SK-N-SH treated with all-trans-retinoic acid at 6 μM for 48 hours (cell line): ENCODE results near the gene CDH16.
"Not testable (repeated sequence)": the region's sequence is repeated elsewhere in the genome, so short reads cannot be mapped to it uniquely, and the experiment has no call there.

Experiments used
- ATAC-seq: fragments of 200-7000 bp; cut with Tn5 transposase; 3 replicates; pipeline ENCODE4 v1.9.1; 2020; ENCODE audit warnings: mild to moderate bottlenecking, moderate library complexity
- BACH2 ChIP-seq: fragments of 250-450 bp; sonication (Bioruptor Pico); IDR thresholded peaks from 2 replicates; pipeline ENCODE4 v1.9.0; 2021; ENCODE audit warnings: mild to moderate bottlenecking, borderline replicate concordance
- CREB5 ChIP-seq: fragments of 250-450 bp; sonication (Bioruptor Pico); IDR thresholded peaks from 2 replicates; pipeline ENCODE4 v1.5.1; 2020; ENCODE audit warnings: low read depth, mild to moderate bottlenecking, moderate library complexity
- CSRNP3 ChIP-seq: fragments of 250-450 bp; sonication (Bioruptor Pico); IDR thresholded peaks from 2 replicates; pipeline ENCODE4 v1.5.1; 2021; ENCODE audit warnings: mild to moderate bottlenecking, moderate library complexity
- ISL1 ChIP-seq: fragments of 250-450 bp; sonication (Bioruptor Pico); IDR thresholded peaks from 2 replicates; pipeline ENCODE4 v2.1.2; 2022; ENCODE audit warnings: mild to moderate bottlenecking, moderate library complexity
- POU6F1 ChIP-seq: fragments of 250-450 bp; sonication (Bioruptor Pico); IDR thresholded peaks from 2 replicates; pipeline ENCODE4 v1.8.0; 2021; ENCODE audit warnings: low read depth, mild to moderate bottlenecking, moderate library complexity, borderline replicate concordance
- PPARA ChIP-seq: fragments of 250-450 bp; sonication (Bioruptor Pico); IDR thresholded peaks from 2 replicates; pipeline ENCODE4 v1.5.0; 2020; ENCODE audit warnings: mild to moderate bottlenecking, borderline replicate concordance
- RARB ChIP-seq: fragments of 250-450 bp; sonication (Bioruptor Pico); IDR thresholded peaks from 2 replicates; pipeline ENCODE4 v1.8.0; 2021; ENCODE audit warnings: mild to moderate bottlenecking, moderate library complexity
- SNAI2 ChIP-seq: fragments of 250-450 bp; sonication (Bioruptor Pico); IDR thresholded peaks from 2 replicates; pipeline ENCODE4 v1.5.0; 2020; ENCODE audit warnings: mild to moderate bottlenecking, moderate library complexity
- TCF4 ChIP-seq: fragments of 250-450 bp; sonication (Bioruptor Pico); IDR thresholded peaks from 2 replicates; pipeline ENCODE4 v1.8.0; 2021; ENCODE audit warnings: mild to moderate bottlenecking, moderate library complexity, borderline replicate concordance
- TOX ChIP-seq: fragments of 250-450 bp; sonication (Bioruptor Pico); IDR thresholded peaks from 2 replicates; pipeline ENCODE4 v1.8.0; 2021; ENCODE audit warnings: mild to moderate bottlenecking, moderate library complexity, borderline replicate concordance
- ZFP3 ChIP-seq: fragments of 250-450 bp; sonication (Bioruptor Pico); IDR thresholded peaks from 2 replicates; pipeline ENCODE4 v1.5.0; 2020; ENCODE audit warnings: mild to moderate bottlenecking, moderate library complexity
- ZFP30 ChIP-seq: fragments of 450-650 bp; formaldehyde crosslinking; IDR thresholded peaks from 2 replicates; pipeline ENCODE4 v1.5.0; 2022; ENCODE audit warnings: mild to moderate bottlenecking, moderate library complexity
- ZNF565 ChIP-seq: fragments of 450-650 bp; formaldehyde crosslinking; conservative IDR thresholded peaks from 2 replicates; pipeline ENCODE4 v1.5.0; 2020; ENCODE audit warnings: low read depth, mild to moderate bottlenecking, moderate library complexity
- ZNF70 ChIP-seq: fragments of 450-650 bp; formaldehyde crosslinking; IDR thresholded peaks from 2 replicates; pipeline ENCODE4 v1.5.0; 2020; ENCODE audit warnings: mild to moderate bottlenecking, moderate library complexity
- ZNF8 ChIP-seq: fragments of 450-650 bp; formaldehyde crosslinking; IDR thresholded peaks from 2 replicates; pipeline ENCODE4 v1.5.0; 2020; ENCODE audit warnings: mild to moderate bottlenecking, moderate library complexity
- TF ChIP-seq, protein P1 (sequence below): fragments of 250-450 bp; sonication (Bioruptor Pico); IDR thresholded peaks from 2 replicates; pipeline ENCODE4 v1.8.0; 2020; ENCODE audit warnings: mild to moderate bottlenecking, moderate library complexity, borderline replicate concordance

The CDH16 gene

GRCh38 chr16:66946974-66947301, 28.3 kb upstream of the CDH16 start:
- no peak for ATAC-seq
- TF ChIP-seq, protein P1, sequence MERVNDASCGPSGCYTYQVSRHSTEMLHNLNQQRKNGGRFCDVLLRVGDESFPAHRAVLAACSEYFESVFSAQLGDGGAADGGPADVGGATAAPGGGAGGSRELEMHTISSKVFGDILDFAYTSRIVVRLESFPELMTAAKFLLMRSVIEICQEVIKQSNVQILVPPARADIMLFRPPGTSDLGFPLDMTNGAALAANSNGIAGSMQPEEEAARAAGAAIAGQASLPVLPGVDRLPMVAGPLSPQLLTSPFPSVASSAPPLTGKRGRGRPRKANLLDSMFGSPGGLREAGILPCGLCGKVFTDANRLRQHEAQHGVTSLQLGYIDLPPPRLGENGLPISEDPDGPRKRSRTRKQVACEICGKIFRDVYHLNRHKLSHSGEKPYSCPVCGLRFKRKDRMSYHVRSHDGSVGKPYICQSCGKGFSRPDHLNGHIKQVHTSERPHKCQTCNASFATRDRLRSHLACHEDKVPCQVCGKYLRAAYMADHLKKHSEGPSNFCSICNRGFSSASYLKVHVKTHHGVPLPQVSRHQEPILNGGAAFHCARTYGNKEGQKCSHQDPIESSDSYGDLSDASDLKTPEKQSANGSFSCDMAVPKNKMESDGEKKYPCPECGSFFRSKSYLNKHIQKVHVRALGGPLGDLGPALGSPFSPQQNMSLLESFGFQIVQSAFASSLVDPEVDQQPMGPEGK (CRISPR knock-in tag): no peak
- TF ChIP-seq ZNF70 (CRISPR knock-in tag): no peak

GRCh38 chr16:66946541-66946940, 27.9 kb upstream of the CDH16 start:
- TF ChIP-seq ZFP30 (CRISPR knock-in tag) (no peak), BACH2 (CRISPR knock-in tag) (no peak), RARB (no peak), POU6F1 (CRISPR knock-in tag) (no peak), ZNF565 (no peak), CSRNP3 (no peak)
- TF ChIP-seq, protein P1 (CRISPR knock-in tag): no peak
- ATAC-seq: 0 out of 3 replicates have a peak, but pooled peaks have one; percentile 3

DNA sequence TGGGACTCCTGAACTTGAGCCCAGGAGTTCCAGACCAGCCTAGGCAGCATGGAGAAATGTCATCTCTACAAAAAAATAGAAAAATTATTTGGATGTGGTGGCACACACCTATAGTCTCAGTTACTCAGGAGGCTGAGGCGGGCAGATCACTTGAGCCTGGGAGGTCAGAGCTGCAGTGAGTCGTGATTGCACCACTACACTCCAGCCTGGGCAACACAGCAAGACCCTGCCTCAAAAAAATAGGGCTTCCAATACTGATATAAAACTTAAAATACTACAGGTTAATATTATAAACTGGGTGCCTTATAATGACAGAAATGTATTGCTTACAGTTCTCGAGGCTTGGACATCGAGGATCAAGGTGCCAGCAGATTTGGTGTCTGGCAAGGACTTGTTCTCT, 27.3 kb upstream of the CDH16 start:
- TF ChIP-seq CSRNP3 (no peak), ZNF8 (CRISPR knock-in tag) (no peak), ISL1 (CRISPR knock-in tag) (no peak), CREB5 (no peak), TCF4 (CRISPR knock-in tag) (no peak), TOX (CRISPR knock-in tag) (no peak), SNAI2 (no peak), ZFP30 (CRISPR knock-in tag) (no peak), PPARA (no peak), ZNF565 (no peak), ZFP3 (CRISPR knock-in tag) (no peak), POU6F1 (CRISPR knock-in tag) (no peak), BACH2 (CRISPR knock-in tag) (no peak), ZNF70 (CRISPR knock-in tag) (no peak)
- TF ChIP-seq, protein P1 (CRISPR knock-in tag): no peak
- no peak for ATAC-seq

GRCh38 chr16:66944971-66945370, 26.3 kb upstream of the CDH16 start:
- ATAC-seq: not testable (repeated sequence)
